Keratinocyte (primary cell): ENCODE measurements around the gene DDB1. TPM values are rescaled to one million over a fixed set of nuclear protein-coding genes. Genes with fewer than 3 reads are reported as not detected.

Experiments
- DNase-seq: peaks from one replicate; pipeline ENCODE4 v3.0.0-alpha.2; 2011; ENCODE audit warnings: low read depth, missing footprints, low spot score
- FAIRE-seq: peaks from 2 replicates; lab custom pipeline; 2011; peaks lifted over from hg19 to GRCh38; lab: Jason Lieb, UNC
- H2AFZ ChIP-seq: 2 replicates; pipeline ENCODE4 v1.6.0; 2012; ENCODE audit warnings: low read length, control low read depth, inconsistent platforms; ENCODE audit not compliant: control insufficient read depth
- H3K27ac ChIP-seq: 2 replicates; pipeline ENCODE4 v1.5.1; 2011; ENCODE audit warnings: low read length; ENCODE audit not compliant: control insufficient read depth, insufficient read depth
- H3K27me3 ChIP-seq: 3 replicates; pipeline ENCODE4 v1.6.0; 2011; ENCODE audit warnings: low read length; ENCODE audit not compliant: control insufficient read depth, insufficient read depth; ENCODE audit errors: extremely low read depth
- H3K36me3 ChIP-seq, 2 experiments: 2 replicates in 1 of 2; 3 replicates in 1 of 2; pipeline ENCODE4 v1.5.1; 2011; ENCODE audit warnings: low read length in 2 of 2, mild to moderate bottlenecking in 1 of 2; ENCODE audit not compliant: control insufficient read depth in 2 of 2, insufficient read depth in 2 of 2; ENCODE audit errors: extremely low read depth in 1 of 2
- H3K4me1 ChIP-seq: 3 replicates; pipeline ENCODE4 v1.5.1; 2011; ENCODE audit warnings: low read length; ENCODE audit not compliant: control insufficient read depth, insufficient read depth; ENCODE audit errors: extremely low read depth
- H3K4me2 ChIP-seq: 3 replicates; pipeline ENCODE4 v1.6.0; 2011; ENCODE audit warnings: low read depth, low read length; ENCODE audit not compliant: control insufficient read depth, insufficient read depth; ENCODE audit errors: extremely low read depth
- H3K4me3 ChIP-seq, 3 experiments: fragments of 200-600 bp in 1 of 3; sonication (generic) in 1 of 3; 2 replicates in 2 of 3; 3 replicates in 1 of 3; pipeline ENCODE4 v1.5.1; 2011 to 2016; ENCODE audit warnings: low read length in 3 of 3, mild to moderate bottlenecking in 3 of 3, control low read depth in 2 of 3, inconsistent platforms in 1 of 3, low read depth in 1 of 3, mixed read lengths in 1 of 3, mixed run types in 1 of 3, moderate library complexity in 1 of 3; ENCODE audit not compliant: control insufficient read depth in 2 of 3, insufficient read depth in 2 of 3; ENCODE audit errors: extremely low read depth in 1 of 3
- H3K79me2 ChIP-seq: 2 replicates; pipeline ENCODE4 v1.6.0; 2012; ENCODE audit warnings: low read length; ENCODE audit not compliant: control insufficient read depth, insufficient read depth
- H3K9ac ChIP-seq: 3 replicates; pipeline ENCODE4 v1.6.0; 2011; ENCODE audit warnings: low read length; ENCODE audit not compliant: control insufficient read depth, insufficient read depth; ENCODE audit errors: extremely low read depth
- H3K9me1 ChIP-seq: 3 replicates; pipeline ENCODE4 v1.6.0; 2011; ENCODE audit warnings: low read length; ENCODE audit not compliant: control insufficient read depth, insufficient read depth; ENCODE audit errors: extremely low read depth
- H3K9me3 ChIP-seq: 2 replicates; pipeline ENCODE4 v1.5.1; 2012; ENCODE audit warnings: low read depth, low read length; ENCODE audit not compliant: control insufficient read depth
- H4K20me1 ChIP-seq: 3 replicates; pipeline ENCODE4 v1.6.0; 2011; ENCODE audit warnings: low read length; ENCODE audit not compliant: control insufficient read depth, insufficient read depth; ENCODE audit errors: extremely low read depth
- EZH2 ChIP-seq: IDR thresholded peaks from one replicate; pipeline ENCODE4 v1.6.1; 2012; ENCODE audit warnings: inconsistent platforms, mild to moderate bottlenecking, low read length, moderate library complexity
- dilution Hi-C: fragments of 300-500 bp; cut with MboI; formaldehyde crosslinking; loops from one replicate; pipeline ENCODE4 v1.7.0; 2020; ENCODE audit warnings: low sequenced_read_pairs; ENCODE audit not compliant: extremely low pct_ligation_motif_present
- polyA plus RNA-seq, 5 experiments: library from polyadenylated mRNA; depleted of rRNA in 3 of 5; stranded (reverse) in 3 of 5; stranded (forward) in 1 of 5; unstranded in 1 of 5; fragments of >200 nt; gene quantifications; 1 replicate in 1 of 5; 2 replicates in 3 of 5; 3 replicates in 1 of 5; pipeline versions ENCODE4 v1.2.1 to v1.2.3, GENCODE V29; 2011 to 2012; ENCODE audit warnings: missing spikeins in 2 of 5, low read depth in 1 of 5, low replicate concordance in 1 of 5
- TF ChIP-seq, protein P1 (sequence below), 3 experiments: IDR thresholded peaks in 1 of 3; conservative IDR thresholded peaks in 1 of 3; optimal IDR thresholded peaks in 1 of 3; 2 replicates in 2 of 3; 3 replicates in 1 of 3; pipeline versions ENCODE3 to v1.5.1; 2011; ENCODE audit warnings: low read length in 3 of 3, mild to moderate bottlenecking in 3 of 3, moderate library complexity in 2 of 3, control low read depth in 1 of 3, inconsistent platforms in 1 of 3; ENCODE audit not compliant: insufficient read depth in 2 of 3; ENCODE audit errors: extremely low read depth in 1 of 3

The DDB1 gene
- polyA plus RNA-seq, 1 donor (not counting 4 experiments of a cell fraction or from before 2014, with no cell fraction given): 187 TPM

DNA sequence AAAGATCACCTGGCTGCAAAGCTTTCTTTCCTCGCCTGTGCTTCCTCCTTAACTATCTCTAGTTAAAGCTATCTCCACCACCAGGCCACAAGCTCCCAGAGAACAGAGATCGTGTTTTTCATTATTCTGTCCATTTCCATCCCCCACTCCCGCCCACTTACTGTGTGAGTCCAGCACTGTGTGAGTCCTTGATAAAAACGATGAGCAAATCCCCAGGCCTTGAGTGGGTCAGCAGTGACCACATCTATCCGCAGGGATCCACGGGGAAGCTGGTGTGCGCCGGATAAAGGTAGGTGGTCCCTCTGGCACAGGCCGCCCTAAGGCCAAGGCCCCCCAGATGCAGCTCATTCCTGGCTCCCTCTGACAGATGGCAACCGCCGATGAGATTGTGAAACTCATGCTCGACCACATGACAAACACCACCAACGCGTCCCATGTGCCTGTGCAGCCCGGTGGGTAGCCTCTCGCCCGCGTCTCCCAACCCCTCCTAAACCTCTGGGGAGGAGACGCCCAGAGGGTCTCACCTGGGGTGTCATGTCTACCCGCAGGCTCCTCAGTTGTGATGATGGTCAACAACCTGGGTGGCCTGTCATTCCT, 9.4 kb upstream of the DDB1 start:
- Histone ChIP-seq H3K4me2 (no peak overlapping the region), H3K9ac (no peak overlapping the region), H3K9me1 (no peaks in the 10 kb centered on the region), H3K4me3 (no peak overlapping the region), H2AFZ (no peak overlapping the region), H3K27me3 (no peaks in the 10 kb centered on the region), H3K9me3 (no peaks in the 10 kb centered on the region), H3K27ac (no peak overlapping the region), H3K79me2 (no peaks in the 10 kb centered on the region), H4K20me1 (no peaks in the 10 kb centered on the region), H3K4me1 (peaks cover 5% of the 10 kb centered on the region), H3K36me3 (peaks cover 11 to 12% of the 10 kb centered on the region in 2 experiments)
- DNase-seq: no peak
- dilution Hi-C loops: no loop called here
- TF ChIP-seq, protein P1, sequence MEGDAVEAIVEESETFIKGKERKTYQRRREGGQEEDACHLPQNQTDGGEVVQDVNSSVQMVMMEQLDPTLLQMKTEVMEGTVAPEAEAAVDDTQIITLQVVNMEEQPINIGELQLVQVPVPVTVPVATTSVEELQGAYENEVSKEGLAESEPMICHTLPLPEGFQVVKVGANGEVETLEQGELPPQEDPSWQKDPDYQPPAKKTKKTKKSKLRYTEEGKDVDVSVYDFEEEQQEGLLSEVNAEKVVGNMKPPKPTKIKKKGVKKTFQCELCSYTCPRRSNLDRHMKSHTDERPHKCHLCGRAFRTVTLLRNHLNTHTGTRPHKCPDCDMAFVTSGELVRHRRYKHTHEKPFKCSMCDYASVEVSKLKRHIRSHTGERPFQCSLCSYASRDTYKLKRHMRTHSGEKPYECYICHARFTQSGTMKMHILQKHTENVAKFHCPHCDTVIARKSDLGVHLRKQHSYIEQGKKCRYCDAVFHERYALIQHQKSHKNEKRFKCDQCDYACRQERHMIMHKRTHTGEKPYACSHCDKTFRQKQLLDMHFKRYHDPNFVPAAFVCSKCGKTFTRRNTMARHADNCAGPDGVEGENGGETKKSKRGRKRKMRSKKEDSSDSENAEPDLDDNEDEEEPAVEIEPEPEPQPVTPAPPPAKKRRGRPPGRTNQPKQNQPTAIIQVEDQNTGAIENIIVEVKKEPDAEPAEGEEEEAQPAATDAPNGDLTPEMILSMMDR (optimal IDR thresholded peaks at IDR 0.05 in 1 of 3, IDR thresholded peaks at IDR 0.05 in 1 of 3, conservative IDR thresholded peaks at IDR 0.05 in 1 of 3; ENCODE audit: extremely low read depth in 1 of 3, insufficient read depth in 2 of 3, low read length in 3 of 3): no peak
- no peak for TF ChIP-seq EZH2
- FAIRE-seq: no peak

DNA sequence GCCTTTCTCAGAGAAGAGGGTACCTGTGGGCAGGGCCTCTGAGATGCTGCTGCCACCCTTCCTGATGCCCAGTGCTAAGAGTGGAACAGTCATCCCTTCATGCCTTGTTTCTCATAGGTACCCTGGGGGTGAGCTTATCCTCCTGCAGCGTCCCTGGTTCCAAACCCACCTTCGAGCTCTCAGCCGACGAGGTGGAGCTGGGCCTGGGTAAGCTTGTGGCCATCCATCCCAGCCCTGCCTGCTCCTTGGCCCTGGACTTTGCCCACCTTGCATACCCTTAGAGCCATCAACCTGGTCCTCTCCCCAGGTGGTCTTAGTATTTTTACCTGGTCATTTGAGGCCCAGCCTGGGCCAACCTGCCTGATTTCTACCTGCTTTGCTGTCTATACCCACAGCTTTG, 8.8 kb upstream of the DDB1 start:
- Histone ChIP-seq H3K27ac (no peak overlapping the region), H3K27me3 (no peaks in the 10 kb centered on the region), H3K79me2 (no peaks in the 10 kb centered on the region), H3K9me1 (no peaks in the 10 kb centered on the region), H3K9me3 (no peaks in the 10 kb centered on the region), H3K9ac (no peak overlapping the region), H4K20me1 (no peaks in the 10 kb centered on the region), H3K4me1 (peaks cover 5% of the 10 kb centered on the region), H3K4me2 (no peak overlapping the region), H3K36me3 (peaks cover 7 to 10% of the 10 kb centered on the region in 2 experiments), H3K4me3 (no peak overlapping the region), H2AFZ (no peak overlapping the region)
- DNase-seq (no peak), FAIRE-seq (no peak)
- TF ChIP-seq, protein P1 (optimal IDR thresholded peaks at IDR 0.05 in 1 of 3, IDR thresholded peaks at IDR 0.05 in 1 of 3, conservative IDR thresholded peaks at IDR 0.05 in 1 of 3; ENCODE audit: extremely low read depth in 1 of 3, insufficient read depth in 2 of 3, low read length in 3 of 3): no peak
- TF ChIP-seq EZH2: no peak
- dilution Hi-C loops: no loop called here
